HepG2 (cell line): ENCODE measurements around the gene CHTF8. TPM values are rescaled to one million over a fixed set of nuclear protein-coding genes. Genes with fewer than 3 reads are reported as not detected.

Experiments
- ELF1 ChIP-seq: sonication (generic); formaldehyde crosslinking; IDR thresholded peaks from 2 replicates; pipeline ENCODE4 v1.4.0; 2020; ENCODE audit warnings: missing genetic modification reagents
- HNRNPK ChIP-seq: fragments of 200-400 bp; formaldehyde crosslinking; IDR thresholded peaks from 2 replicates; pipeline ENCODE4 v1.6.1; 2018; ENCODE audit warnings: low read length, low read depth, moderate library complexity, mild to moderate bottlenecking; ENCODE audit not compliant: poor library complexity, severe bottlenecking
- KAT7 ChIP-seq: IDR thresholded peaks from 2 replicates; pipeline ENCODE4 v1.6.1; 2018; ENCODE audit warnings: borderline replicate concordance, missing compliant biosample characterization
- SMAD9 ChIP-seq: sonication (generic); formaldehyde crosslinking; IDR thresholded peaks from 2 replicates; pipeline ENCODE4 v1.5.1; 2020; ENCODE audit warnings: mild to moderate bottlenecking, missing genetic modification reagents
- SMYD3 ChIP-seq: sonication (generic); formaldehyde crosslinking; IDR thresholded peaks from 2 replicates; pipeline ENCODE4 v1.8.1; 2023; ENCODE audit warnings: mild to moderate bottlenecking, missing genetic modification reagents
- SP4 ChIP-seq: sonication (generic); formaldehyde crosslinking; IDR thresholded peaks from 2 replicates; pipeline ENCODE4 v1.8.1; 2023; ENCODE audit warnings: mild to moderate bottlenecking, missing genetic modification reagents
- TOPORS ChIP-seq: sonication (generic); formaldehyde crosslinking; IDR thresholded peaks from 2 replicates; pipeline ENCODE4 v1.8.0; 2023; ENCODE audit warnings: mild to moderate bottlenecking, missing genetic modification reagents
- ZFY ChIP-seq: sonication (generic); formaldehyde crosslinking; IDR thresholded peaks from 2 replicates; pipeline ENCODE4 v1.4.0; 2020; ENCODE audit warnings: missing genetic modification reagents
- ZNF547 ChIP-seq: sonication (generic); formaldehyde crosslinking; IDR thresholded peaks from 2 replicates; pipeline ENCODE4 v1.5.1; 2020; ENCODE audit warnings: mild to moderate bottlenecking, missing genetic modification reagents
- ZNF629 ChIP-seq: sonication (generic); formaldehyde crosslinking; conservative IDR thresholded peaks from 2 replicates; pipeline ENCODE4 v1.5.0; 2020; ENCODE audit warnings: missing genetic modification reagents
- ZNF670 ChIP-seq: sonication (generic); formaldehyde crosslinking; IDR thresholded peaks from 2 replicates; pipeline ENCODE4 v1.8.0; 2022; ENCODE audit warnings: mild to moderate bottlenecking, missing genetic modification reagents, borderline replicate concordance
- ZNF746 ChIP-seq: sonication (generic); formaldehyde crosslinking; IDR thresholded peaks from 2 replicates; pipeline ENCODE4 v1.8.0; 2022; ENCODE audit warnings: mild to moderate bottlenecking, missing genetic modification reagents
- ZNF780A ChIP-seq: sonication (generic); formaldehyde crosslinking; IDR thresholded peaks from 2 replicates; pipeline ENCODE4 v1.8.0; 2022; ENCODE audit warnings: mild to moderate bottlenecking, missing genetic modification reagents, moderate library complexity
- ZNF83 ChIP-seq: sonication (generic); formaldehyde crosslinking; IDR thresholded peaks from 2 replicates; pipeline ENCODE4 v1.4.0; 2020; ENCODE audit warnings: missing genetic modification reagents, mild to moderate bottlenecking, borderline replicate concordance
- polyA plus RNA-seq, 8 experiments: library from polyadenylated mRNA; depleted of rRNA in 3 of 8; stranded (reverse) in 7 of 8; unstranded in 1 of 8; fragments of >200 nt; fragmentation: Illumina TruSeq in 4 of 8; extraction: Trizol in 4 of 8; gene quantifications; 2 replicates each; pipeline versions ENCODE4 v1.2.1 to v1.2.3, GENCODE V29; 2011 to 2016; ENCODE audit warnings: low read depth in 4 of 8, missing spikeins in 1 of 8, mixed read lengths in 1 of 8; ENCODE audit not compliant: insufficient read depth in 1 of 8
- total RNA-seq, 5 experiments: library from RNA; depleted of rRNA; stranded (reverse); fragments of >200 nt; fragmentation: Illumina TruSeq; extraction: Trizol; gene quantifications; 2 replicates each; pipeline ENCODE4 v1.2.3, GENCODE V29; 2016; ENCODE audit warnings: low read depth in 1 of 5
- TF ChIP-seq, protein P1 (sequence below): IDR thresholded peaks from 2 replicates; pipeline ENCODE4 v1.6.1; 2016; ENCODE audit warnings: missing compliant biosample characterization, missing genetic modification reagents, borderline replicate concordance
- TF ChIP-seq, protein P2 (sequence below): sonication (generic); formaldehyde crosslinking; IDR thresholded peaks from 2 replicates; pipeline ENCODE4 v1.9.0; 2021; ENCODE audit warnings: missing genetic modification reagents, borderline replicate concordance
- TF ChIP-seq, protein P3 (sequence below): sonication (generic); formaldehyde crosslinking; IDR thresholded peaks from 2 replicates; pipeline ENCODE4 v1.5.0; 2020; ENCODE audit warnings: mild to moderate bottlenecking, missing genetic modification reagents, borderline replicate concordance
- TF ChIP-seq, protein P4 (sequence below): fragments of 450-650 bp; IDR thresholded peaks from 2 replicates; pipeline ENCODE4 v1.6.1; 2017

The CHTF8 gene
- total and polyA plus RNA-seq, 2 of the 13 experiments (the other 11 are each of a cell fraction or from before 2014, with no cell fraction given), result 37.2 to 67.5 TPM

DNA sequence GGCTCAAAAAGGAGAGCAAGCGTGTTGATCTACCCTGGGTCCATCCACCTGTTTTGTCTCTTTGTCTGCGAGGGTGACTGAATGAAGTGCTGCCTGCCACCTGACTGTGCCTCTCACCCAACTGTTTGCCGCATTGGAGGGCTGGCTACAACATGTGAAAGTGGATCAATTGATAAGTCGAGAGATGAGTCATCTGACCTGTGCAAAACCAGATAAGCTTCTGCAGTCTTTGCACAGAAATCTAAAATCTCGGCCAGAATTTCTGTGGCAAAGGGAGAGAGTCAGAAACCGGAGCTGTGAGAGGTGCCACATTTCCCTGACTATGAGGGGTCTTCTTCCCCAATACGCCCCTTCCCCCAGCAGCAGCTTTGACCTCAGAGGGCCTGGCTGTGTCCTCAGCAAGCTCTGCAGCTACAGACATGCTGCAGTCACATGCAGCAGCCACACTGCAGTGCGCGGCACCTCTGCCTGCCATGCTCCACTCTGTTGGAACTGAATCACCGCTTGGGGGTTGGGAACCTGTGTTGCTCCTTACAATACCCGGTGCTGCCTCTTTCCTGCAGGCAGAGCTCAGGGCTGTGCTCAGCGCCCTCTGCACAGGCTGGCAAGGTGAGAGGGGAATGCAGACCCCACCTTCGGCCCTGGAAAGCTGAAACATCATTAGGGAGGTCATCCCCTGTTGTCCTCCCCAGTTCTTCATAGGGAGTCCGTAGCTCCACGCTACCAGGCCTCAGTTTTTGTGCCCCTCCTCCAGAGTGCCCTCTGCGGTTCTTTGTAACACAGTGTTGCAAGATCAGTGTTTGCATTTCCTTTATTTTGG is 43.1 kb downstream of the CHTF8 start (continued):
- TF ChIP-seq, protein P1, sequence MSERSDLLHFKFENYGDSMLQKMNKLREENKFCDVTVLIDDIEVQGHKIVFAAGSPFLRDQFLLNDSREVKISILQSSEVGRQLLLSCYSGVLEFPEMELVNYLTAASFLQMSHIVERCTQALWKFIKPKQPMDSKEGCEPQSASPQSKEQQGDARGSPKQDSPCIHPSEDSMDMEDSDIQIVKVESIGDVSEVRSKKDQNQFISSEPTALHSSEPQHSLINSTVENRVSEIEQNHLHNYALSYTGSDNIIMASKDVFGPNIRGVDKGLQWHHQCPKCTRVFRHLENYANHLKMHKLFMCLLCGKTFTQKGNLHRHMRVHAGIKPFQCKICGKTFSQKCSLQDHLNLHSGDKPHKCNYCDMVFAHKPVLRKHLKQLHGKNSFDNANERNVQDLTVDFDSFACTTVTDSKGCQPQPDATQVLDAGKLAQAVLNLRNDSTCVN (CRISPR knock-in tag), result no peak
- TF ChIP-seq ZNF547 (CRISPR knock-in tag) (peak; percentile 94), HNRNPK (no peak), SP4 (CRISPR knock-in tag) (peak; percentile 65; the same call in 1 of the 2 replicates), SMYD3 (CRISPR knock-in tag) (no peak), ZNF670 (CRISPR knock-in tag) (no peak), ZNF780A (0 out of 2 replicates have a peak, but pooled peaks have one; percentile 47), TOPORS (CRISPR knock-in tag) (0 out of 2 replicates have a peak, but pooled peaks have one; percentile 69), ZNF746 (no peak), ELF1 (CRISPR knock-in tag) (no peak; the same call in 1 of the 2 replicates), ZNF629 (CRISPR knock-in tag) (no peak), KAT7 (CRISPR knock-in tag) (0 out of 2 replicates have a peak, but pooled peaks have one; percentile 59), ZNF83 (CRISPR knock-in tag) (no peak), ZFY (peak; percentile 73), SMAD9 (CRISPR knock-in tag) (no peak)
- TF ChIP-seq, protein P2, sequence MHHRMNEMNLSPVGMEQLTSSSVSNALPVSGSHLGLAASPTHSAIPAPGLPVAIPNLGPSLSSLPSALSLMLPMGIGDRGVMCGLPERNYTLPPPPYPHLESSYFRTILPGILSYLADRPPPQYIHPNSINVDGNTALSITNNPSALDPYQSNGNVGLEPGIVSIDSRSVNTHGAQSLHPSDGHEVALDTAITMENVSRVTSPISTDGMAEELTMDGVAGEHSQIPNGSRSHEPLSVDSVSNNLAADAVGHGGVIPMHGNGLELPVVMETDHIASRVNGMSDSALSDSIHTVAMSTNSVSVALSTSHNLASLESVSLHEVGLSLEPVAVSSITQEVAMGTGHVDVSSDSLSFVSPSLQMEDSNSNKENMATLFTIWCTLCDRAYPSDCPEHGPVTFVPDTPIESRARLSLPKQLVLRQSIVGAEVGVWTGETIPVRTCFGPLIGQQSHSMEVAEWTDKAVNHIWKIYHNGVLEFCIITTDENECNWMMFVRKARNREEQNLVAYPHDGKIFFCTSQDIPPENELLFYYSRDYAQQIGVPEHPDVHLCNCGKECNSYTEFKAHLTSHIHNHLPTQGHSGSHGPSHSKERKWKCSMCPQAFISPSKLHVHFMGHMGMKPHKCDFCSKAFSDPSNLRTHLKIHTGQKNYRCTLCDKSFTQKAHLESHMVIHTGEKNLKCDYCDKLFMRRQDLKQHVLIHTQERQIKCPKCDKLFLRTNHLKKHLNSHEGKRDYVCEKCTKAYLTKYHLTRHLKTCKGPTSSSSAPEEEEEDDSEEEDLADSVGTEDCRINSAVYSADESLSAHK (CRISPR knock-in tag), result no peak
- TF ChIP-seq, protein P3, sequence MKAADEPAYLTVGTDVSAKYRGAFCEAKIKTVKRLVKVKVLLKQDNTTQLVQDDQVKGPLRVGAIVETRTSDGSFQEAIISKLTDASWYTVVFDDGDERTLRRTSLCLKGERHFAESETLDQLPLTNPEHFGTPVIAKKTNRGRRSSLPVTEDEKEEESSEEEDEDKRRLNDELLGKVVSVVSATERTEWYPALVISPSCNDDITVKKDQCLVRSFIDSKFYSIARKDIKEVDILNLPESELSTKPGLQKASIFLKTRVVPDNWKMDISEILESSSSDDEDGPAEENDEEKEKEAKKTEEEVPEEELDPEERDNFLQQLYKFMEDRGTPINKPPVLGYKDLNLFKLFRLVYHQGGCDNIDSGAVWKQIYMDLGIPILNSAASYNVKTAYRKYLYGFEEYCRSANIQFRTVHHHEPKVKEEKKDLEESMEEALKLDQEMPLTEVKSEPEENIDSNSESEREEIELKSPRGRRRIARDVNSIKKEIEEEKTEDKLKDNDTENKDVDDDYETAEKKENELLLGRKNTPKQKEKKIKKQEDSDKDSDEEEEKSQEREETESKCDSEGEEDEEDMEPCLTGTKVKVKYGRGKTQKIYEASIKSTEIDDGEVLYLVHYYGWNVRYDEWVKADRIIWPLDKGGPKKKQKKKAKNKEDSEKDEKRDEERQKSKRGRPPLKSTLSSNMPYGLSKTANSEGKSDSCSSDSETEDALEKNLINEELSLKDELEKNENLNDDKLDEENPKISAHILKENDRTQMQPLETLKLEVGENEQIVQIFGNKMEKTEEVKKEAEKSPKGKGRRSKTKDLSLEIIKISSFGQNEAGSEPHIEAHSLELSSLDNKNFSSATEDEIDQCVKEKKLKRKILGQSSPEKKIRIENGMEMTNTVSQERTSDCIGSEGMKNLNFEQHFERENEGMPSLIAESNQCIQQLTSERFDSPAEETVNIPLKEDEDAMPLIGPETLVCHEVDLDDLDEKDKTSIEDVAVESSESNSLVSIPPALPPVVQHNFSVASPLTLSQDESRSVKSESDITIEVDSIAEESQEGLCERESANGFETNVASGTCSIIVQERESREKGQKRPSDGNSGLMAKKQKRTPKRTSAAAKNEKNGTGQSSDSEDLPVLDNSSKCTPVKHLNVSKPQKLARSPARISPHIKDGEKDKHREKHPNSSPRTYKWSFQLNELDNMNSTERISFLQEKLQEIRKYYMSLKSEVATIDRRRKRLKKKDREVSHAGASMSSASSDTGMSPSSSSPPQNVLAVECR (CRISPR knock-in tag), result no peak
- TF ChIP-seq, protein P4, sequence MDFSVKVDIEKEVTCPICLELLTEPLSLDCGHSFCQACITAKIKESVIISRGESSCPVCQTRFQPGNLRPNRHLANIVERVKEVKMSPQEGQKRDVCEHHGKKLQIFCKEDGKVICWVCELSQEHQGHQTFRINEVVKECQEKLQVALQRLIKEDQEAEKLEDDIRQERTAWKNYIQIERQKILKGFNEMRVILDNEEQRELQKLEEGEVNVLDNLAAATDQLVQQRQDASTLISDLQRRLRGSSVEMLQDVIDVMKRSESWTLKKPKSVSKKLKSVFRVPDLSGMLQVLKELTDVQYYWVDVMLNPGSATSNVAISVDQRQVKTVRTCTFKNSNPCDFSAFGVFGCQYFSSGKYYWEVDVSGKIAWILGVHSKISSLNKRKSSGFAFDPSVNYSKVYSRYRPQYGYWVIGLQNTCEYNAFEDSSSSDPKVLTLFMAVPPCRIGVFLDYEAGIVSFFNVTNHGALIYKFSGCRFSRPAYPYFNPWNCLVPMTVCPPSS, result no peak
